RWPE1 (cell line): ENCODE results near the gene PCDH15.

Experiments
- CTCF ChIA-PET: fragments of 350-600 bp; sonication (Branson Sonifier 250); formaldehyde crosslinking; extraction: SDS; loops from one replicate; lab custom pipeline; 2021; lab: Yijun Ruan, JAX
- POLR2A ChIA-PET: fragments of 400-600 bp; formaldehyde crosslinking; extraction: SDS; loops from one replicate; lab custom pipeline; 2020; ENCODE audit warnings: antibody characterized with exemption; ENCODE audit not compliant: low non-redundant PET; lab: Yijun Ruan, JAX
- DNase-seq: peaks from one replicate; pipeline ENCODE4 v3.0.0; 2012; ENCODE audit warnings: low spot score
- H3K27ac ChIP-seq: fragments of 450-650 bp; 2 replicates; pipeline ENCODE4 v1.5.1; 2017
- CTCF ChIP-seq: fragments of 450-650 bp; conservative IDR thresholded peaks from 2 replicates; pipeline ENCODE4 v1.5.1; 2017; ENCODE audit warnings: low read depth, mild to moderate bottlenecking

Gene PCDH15

GRCh38 chr10:54477738-54478137 lies 323.3 kb downstream of the PCDH15 start:
- TF ChIP-seq CTCF = no peak
- no peak for DNase-seq
- no peak overlapping the region for H3K27ac ChIP-seq
- ChIA-PET CTCF (no interaction called here), POLR2A (no interaction called here)

GRCh38 chr10:54470324-54470631 lies 330.8 kb downstream of the PCDH15 start:
- H3K27ac ChIP-seq = no peak overlapping the region
- ChIA-PET POLR2A (no interaction called here), CTCF (no interaction called here)
- DNase-seq = no peak
- TF ChIP-seq CTCF = no peak

GRCh38 chr10:54469587-54470323 lies 331.3 kb downstream of the PCDH15 start:
- CTCF ChIA-PET = no interaction called here
- TF ChIP-seq CTCF = no peak
- DNase-seq = no peak
- POLR2A ChIA-PET = no interaction called here
- no peak overlapping the region for H3K27ac ChIP-seq

GRCh38 chr10:54454271-54454670 lies 346.8 kb downstream of the PCDH15 start:
- ChIA-PET POLR2A (no interaction called here), CTCF (no interaction called here)

GRCh38 chr10:54449056-54449455 lies 352.0 kb downstream of the PCDH15 start:
- no peak overlapping the region for H3K27ac ChIP-seq
- ChIA-PET POLR2A (no interaction called here), CTCF (no interaction called here)
- DNase-seq = no peak
- no peak for TF ChIP-seq CTCF

More at GRCh38 chr10:54454271-54454670, 346.8 kb downstream of the PCDH15 start:
- DNase-seq = no peak
- no peak for TF ChIP-seq CTCF
- no peak overlapping the region for H3K27ac ChIP-seq

- no peak for DNase-seq
- H3K27ac ChIP-seq = no peak overlapping the region
- ChIA-PET CTCF (no interaction called here), POLR2A (no interaction called here)
- TF ChIP-seq CTCF = no peak
Observed at GRCh38 chr10:54444170-54444569, 356.9 kb downstream of the PCDH15 start.

GRCh38 chr10:54441275-54441674 lies 359.8 kb downstream of the PCDH15 start:
- ChIA-PET POLR2A (no interaction called here), CTCF (interaction anchor here (0.8 kb wide), 1 partner anchor 209 kb away, joined by 4 read pairs; no protein-coding TSS in a partner anchor)
- no peak for TF ChIP-seq CTCF
- no peak overlapping the region for H3K27ac ChIP-seq
- DNase-seq = no peak
